Peyer's patch (tissue), 4 donors: ENCODE results near the gene SLC29A4. TPM values are rescaled to one million over a fixed set of nuclear protein-coding genes. Genes with fewer than 3 reads are reported as not detected.
"Not testable (repeated sequence)": the region's sequence is repeated elsewhere in the genome, so short reads cannot be mapped to it uniquely, and the experiment has no call there.

Experiments
- DNase-seq, 3 donors: peaks; one replicate each; pipeline ENCODE4 v3.0.0-alpha.2; 2017 to 2019
- H3K27ac ChIP-seq, 4 donors: fragments of 200-600 bp; sonication (generic); one replicate each; pipeline ENCODE4 v1.5.1; 2016 to 2019
- H3K27me3 ChIP-seq, 2 donors: fragments of 200-600 bp; sonication (generic); one replicate each; pipeline ENCODE4 v1.5.1; 2019
- H3K36me3 ChIP-seq, 3 donors: fragments of 200-600 bp; sonication (generic); one replicate each; pipeline ENCODE4 v1.5.1; 2016 to 2019
- H3K4me1 ChIP-seq, 4 donors: fragments of 200-600 bp; sonication (generic); one replicate each; pipeline ENCODE4 v1.5.1; 2016 to 2019
- H3K4me3 ChIP-seq, 4 donors: fragments of 200-600 bp; sonication (generic); 1 replicate in 3 of 4; 2 replicates in 1 of 4; pipeline ENCODE4 v1.5.1; 2016 to 2019; ENCODE audit warnings: mild to moderate bottlenecking in 1 of 4
- H3K9me3 ChIP-seq, 4 donors: fragments of 200-600 bp; sonication (generic); one replicate each; pipeline ENCODE4 v1.5.1; 2016 to 2019; ENCODE audit warnings: mild to moderate bottlenecking in 1 of 4
- POLR2A ChIP-seq, 2 donors: fragments of 450-650 bp; IDR thresholded peaks; one replicate each; pipeline ENCODE4 v1.5.1; 2017; ENCODE audit warnings: antibody characterized with exemption in 2 of 2, mild to moderate bottlenecking in 2 of 2, moderate library complexity in 2 of 2
- total RNA-seq, 4 donors: library from RNA; depleted of rRNA; stranded (reverse); fragments of >200 nt; gene quantifications; one replicate each; pipeline ENCODE4 v1.1.0, GENCODE V29; 2016
- TF ChIP-seq, protein P1 (sequence below), 6 experiments: fragments of 450-650 bp in 4 of 6; fragments of 200-600 bp in 2 of 6; sonication (generic) in 1 of 6; IDR thresholded peaks; one replicate each; pipeline ENCODE4 v1.5.1; 2017 to 2019; ENCODE audit warnings: antibody characterized with exemption in 6 of 6, mild to moderate bottlenecking in 3 of 6, moderate library complexity in 1 of 6

The SLC29A4 gene
- total RNA-seq, 4 donors from 2014 or later: 3.2 to 12.4 (median 4.6) TPM

DNA sequence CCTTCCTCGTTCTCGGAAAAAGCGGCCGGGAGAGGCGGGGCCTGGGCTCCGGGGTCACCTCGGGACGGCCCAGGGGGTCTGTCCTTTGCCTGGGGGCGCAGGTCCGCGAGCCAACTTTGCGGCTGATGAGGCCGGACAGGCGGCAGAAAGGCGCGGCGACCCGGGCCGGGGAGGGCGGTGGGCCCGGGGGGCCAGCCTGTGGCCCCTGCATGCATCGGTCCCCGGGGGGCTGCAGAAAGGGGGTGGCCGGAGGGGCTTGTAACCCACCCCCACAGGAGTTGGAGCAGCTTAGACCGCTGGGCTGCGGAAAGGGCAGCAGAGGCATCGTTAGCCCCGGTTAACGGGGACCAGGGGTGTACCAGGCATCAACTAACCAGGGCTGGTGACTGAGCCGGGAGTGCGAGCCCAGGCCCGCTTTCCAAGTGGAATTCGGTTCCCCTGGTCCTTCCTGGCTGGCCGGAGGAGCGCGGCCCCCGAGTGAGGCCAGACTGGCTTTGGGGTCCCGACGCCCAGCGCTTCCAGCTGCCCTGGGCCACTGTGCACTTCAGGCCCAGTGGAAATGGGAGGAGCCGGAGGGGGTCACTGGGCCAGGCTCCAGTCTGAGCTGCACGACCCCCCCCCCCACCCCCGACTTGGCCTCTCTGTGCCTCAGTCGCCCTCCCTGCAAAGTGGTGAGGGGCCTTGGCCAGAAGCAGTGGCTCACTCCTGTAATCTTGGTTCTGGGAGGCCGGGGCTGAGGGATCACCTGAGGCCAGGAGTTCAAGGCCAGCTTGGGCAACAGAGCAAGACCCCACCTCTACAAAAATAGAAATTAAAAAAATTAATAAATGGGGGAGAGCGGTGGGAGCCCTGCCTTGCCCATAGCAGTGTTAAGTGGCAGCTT lies 919 bp downstream of the SLC29A4 start:
- no peaks in the 10 kb centered on the region for H3K9me3 ChIP-seq
- no peak for TF ChIP-seq POLR2A (IDR thresholded peaks at IDR 0.05)
- TF ChIP-seq, protein P1, sequence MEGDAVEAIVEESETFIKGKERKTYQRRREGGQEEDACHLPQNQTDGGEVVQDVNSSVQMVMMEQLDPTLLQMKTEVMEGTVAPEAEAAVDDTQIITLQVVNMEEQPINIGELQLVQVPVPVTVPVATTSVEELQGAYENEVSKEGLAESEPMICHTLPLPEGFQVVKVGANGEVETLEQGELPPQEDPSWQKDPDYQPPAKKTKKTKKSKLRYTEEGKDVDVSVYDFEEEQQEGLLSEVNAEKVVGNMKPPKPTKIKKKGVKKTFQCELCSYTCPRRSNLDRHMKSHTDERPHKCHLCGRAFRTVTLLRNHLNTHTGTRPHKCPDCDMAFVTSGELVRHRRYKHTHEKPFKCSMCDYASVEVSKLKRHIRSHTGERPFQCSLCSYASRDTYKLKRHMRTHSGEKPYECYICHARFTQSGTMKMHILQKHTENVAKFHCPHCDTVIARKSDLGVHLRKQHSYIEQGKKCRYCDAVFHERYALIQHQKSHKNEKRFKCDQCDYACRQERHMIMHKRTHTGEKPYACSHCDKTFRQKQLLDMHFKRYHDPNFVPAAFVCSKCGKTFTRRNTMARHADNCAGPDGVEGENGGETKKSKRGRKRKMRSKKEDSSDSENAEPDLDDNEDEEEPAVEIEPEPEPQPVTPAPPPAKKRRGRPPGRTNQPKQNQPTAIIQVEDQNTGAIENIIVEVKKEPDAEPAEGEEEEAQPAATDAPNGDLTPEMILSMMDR (IDR thresholded peaks at IDR 0.05): no peak
- no peaks in the 10 kb centered on the region for H3K36me3 ChIP-seq
- DNase-seq: no peak
- peaks cover 0 to 23% (median 8%) of the 10 kb centered on the region in 4 donors for H3K4me1 ChIP-seq
- peak overlapping the region; percentile 22 to 62 (median 50) for H3K4me3 ChIP-seq
- H3K27me3 ChIP-seq: peaks cover 0 to 9% of the 10 kb centered on the region in 2 donors
- no peak overlapping the region for H3K27ac ChIP-seq

DNA sequence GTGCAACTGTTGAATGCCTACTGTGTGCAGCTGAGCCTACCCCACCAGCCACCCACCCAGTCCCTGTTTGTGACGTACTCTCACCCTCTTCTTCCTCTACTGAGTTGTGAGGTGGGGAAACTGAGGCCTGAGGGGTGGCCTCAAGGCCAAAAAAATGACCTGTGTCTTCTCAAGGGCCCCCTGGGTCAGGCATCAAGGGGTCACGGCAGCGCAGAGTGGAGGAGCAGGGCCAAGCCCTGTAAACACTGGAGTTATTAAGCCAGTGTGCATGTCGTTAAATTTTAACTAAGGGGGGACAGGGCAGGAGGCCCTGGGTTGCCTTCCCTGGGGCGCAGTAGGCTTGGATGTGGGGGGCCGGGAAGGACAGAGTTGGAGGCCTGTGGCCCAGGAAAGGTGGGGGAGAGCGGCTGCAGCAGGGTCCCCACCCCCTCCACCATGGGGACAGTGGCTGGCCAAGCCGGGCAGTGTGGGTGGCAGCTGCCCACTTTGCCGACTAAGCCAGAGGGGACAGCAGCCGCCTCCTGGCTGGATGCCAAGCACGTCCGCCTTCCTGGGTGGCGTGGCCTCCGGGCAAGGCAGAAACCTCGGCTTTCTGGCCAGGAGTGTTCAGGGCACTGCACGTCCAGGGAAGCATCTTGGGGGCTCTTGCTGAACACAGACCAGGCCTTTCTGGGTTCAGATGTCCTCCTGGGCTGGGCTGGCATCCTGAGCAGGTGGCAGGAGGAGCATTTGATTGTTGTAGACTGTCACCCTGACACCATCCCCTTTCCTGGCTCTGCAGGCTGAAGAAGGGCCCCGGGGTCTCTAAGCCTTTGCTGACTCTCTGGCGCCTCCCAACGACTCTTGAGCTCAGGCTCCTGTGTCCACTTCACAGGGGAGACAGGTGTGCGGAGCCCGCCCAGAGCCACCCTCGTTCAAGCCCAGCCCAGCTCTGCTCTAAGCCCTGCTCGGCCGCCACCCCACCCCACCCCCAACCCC lies 1.9 kb downstream of the SLC29A4 start:
- H3K4me3 ChIP-seq: no peak overlapping the region
- peaks cover 0 to 9% of the 10 kb centered on the region in 2 donors for H3K27me3 ChIP-seq
- TF ChIP-seq, protein P1 (IDR thresholded peaks at IDR 0.05): peak in 1 of 6 experiments; percentile 8
- no peak for TF ChIP-seq POLR2A (IDR thresholded peaks at IDR 0.05)
- DNase-seq: peak in 2 of 3 donors; percentile 18 to 59
- no peak overlapping the region for H3K27ac ChIP-seq
- no peaks in the 10 kb centered on the region for H3K36me3 ChIP-seq
- H3K4me1 ChIP-seq: peaks cover 0 to 23% (median 8%) of the 10 kb centered on the region in 4 donors
- no peaks in the 10 kb centered on the region for H3K9me3 ChIP-seq

DNA sequence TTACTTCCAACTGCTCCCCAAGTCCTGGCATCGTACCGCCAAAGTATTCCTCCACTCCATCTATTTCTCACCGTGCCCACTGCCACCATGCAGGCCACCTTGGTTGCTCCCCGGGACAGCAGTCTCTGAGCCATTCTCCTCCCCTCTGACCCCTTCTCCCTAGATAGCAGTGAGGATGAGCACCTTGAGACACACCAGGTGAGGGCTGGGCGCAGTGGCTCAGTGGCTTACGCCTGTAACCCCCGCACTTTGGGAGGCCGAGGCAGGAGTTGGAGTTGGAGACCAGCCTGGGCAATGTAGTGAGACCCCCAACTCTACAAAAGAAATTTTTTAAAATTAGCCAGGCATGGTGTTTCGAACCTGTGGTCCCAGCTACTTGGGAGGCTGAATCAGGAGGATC lies 4.2 kb downstream of the SLC29A4 start:
- no peaks in the 10 kb centered on the region for H3K9me3 ChIP-seq
- H3K4me1 ChIP-seq: peaks cover 0 to 23% (median 8%) of the 10 kb centered on the region in 4 donors
- TF ChIP-seq, protein P1 (IDR thresholded peaks at IDR 0.05): no peak
- TF ChIP-seq POLR2A (IDR thresholded peaks at IDR 0.05): no peak
- H3K27me3 ChIP-seq: peaks cover 0 to 9% of the 10 kb centered on the region in 2 donors
- no peak overlapping the region for H3K4me3 ChIP-seq
- DNase-seq: no peak
- no peaks in the 10 kb centered on the region for H3K36me3 ChIP-seq
- no peak overlapping the region for H3K27ac ChIP-seq

DNA sequence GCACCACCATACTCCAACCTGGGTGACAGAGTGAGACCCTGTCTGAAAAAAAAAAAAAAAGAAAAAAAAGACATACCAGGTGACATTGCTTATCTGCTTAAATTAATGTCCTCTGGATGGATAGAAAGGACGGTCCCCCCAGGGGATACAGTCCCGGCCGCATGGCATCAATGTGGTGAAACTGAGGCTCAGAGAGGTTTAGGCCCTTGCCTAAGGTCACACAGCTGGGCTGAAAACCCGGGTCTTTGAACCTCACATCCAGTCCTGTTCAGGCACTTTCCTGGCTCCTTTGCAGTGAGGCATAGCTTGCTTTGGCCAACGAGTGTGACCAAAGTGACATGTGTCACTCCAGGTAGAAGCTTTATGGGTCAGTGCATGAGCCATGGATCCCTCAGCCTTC lies 4.6 kb downstream of the SLC29A4 start:
- H3K27ac ChIP-seq: not testable (repeated sequence)

DNA sequence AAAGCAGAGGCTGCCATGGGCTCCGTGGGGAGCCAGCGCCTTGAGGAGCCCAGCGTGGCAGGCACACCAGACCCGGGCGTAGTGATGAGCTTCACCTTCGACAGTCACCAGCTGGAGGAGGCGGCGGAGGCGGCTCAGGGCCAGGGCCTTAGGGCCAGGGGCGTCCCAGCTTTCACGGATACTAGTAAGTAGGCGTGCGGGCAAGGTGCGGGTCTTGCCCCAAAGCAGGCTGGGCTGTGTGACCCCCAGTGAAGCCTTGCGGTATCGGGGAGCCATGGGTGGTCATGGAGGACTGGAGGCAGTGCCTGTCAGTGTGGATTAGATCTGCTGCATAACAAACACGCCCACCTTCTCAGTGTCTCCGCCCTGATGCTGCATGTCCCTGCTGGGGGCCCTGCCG lies 5.1 kb downstream of the SLC29A4 start:
- Histone ChIP-seq H3K4me3 (no peak overlapping the region), H3K27me3 (peaks cover 0 to 9% of the 10 kb centered on the region in 2 donors), H3K27ac (no peak overlapping the region), H3K9me3 (no peaks in the 10 kb centered on the region), H3K4me1 (peaks cover 0 to 23% (median 8%) of the 10 kb centered on the region in 4 donors), H3K36me3 (no peaks in the 10 kb centered on the region)
- no peak for DNase-seq
- TF ChIP-seq POLR2A (IDR thresholded peaks at IDR 0.05): no peak
- TF ChIP-seq, protein P1 (IDR thresholded peaks at IDR 0.05): no peak

More for the DNA sequence above, 4.6 kb downstream of the SLC29A4 start:
- H3K27me3 ChIP-seq, H3K9me3 ChIP-seq, DNase-seq, H3K4me3 ChIP-seq, H3K36me3 ChIP-seq: not testable (repeated sequence)
- H3K4me1 ChIP-seq: peaks cover 0 to 23% (median 8%) of the 10 kb centered on the region in 4 donors

DNA sequence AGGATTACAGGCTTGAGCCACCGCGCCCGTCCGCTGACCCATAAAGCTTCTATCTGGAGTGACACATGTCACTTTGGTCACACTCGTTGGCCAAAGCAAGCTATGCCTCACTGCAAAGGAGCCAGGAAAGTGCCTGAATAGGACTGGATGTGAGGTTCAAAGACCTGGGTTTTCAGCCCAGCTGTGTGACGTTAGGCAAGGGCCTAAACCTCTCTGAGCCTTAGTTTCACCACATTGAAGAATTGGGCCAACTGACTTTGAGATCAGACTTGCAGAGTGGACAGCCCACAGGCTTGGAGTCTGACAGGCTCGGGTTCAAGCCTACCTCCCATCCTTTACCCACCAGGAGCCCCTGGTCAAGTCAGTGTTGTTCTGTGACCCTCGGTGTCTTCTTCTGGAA lies 5.8 kb downstream of the SLC29A4 start:
- H3K27me3 ChIP-seq, H3K9me3 ChIP-seq, H3K36me3 ChIP-seq, DNase-seq, H3K27ac ChIP-seq, H3K4me3 ChIP-seq: not testable (repeated sequence)
- peaks cover 0 to 18% (median 2%) of the 10 kb centered on the region in 4 donors for H3K4me1 ChIP-seq
